ENCODE measurements around the gene RUNX3.

DNA sequence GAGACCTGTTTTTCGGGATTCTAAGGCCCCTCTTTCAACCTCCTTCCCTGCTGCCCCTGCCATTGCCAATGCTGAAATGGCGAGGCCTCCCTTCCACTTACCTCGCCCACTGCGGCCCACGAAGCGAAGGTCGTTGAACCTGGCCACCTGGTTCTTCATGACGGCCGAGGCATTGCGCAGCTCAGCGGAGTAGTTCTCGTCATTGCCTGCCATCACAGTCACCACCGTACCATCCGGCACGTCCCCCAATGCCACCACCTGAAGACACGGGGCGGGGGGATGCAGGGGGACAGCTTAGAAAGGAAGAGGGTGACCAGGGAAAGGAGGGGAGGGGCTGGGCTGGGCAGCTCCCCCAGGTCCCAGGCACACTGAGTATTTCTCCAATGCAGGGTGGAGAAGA, 2.6 kb downstream of the RUNX3 start:
- TF ChIP-seq, protein P1, sequence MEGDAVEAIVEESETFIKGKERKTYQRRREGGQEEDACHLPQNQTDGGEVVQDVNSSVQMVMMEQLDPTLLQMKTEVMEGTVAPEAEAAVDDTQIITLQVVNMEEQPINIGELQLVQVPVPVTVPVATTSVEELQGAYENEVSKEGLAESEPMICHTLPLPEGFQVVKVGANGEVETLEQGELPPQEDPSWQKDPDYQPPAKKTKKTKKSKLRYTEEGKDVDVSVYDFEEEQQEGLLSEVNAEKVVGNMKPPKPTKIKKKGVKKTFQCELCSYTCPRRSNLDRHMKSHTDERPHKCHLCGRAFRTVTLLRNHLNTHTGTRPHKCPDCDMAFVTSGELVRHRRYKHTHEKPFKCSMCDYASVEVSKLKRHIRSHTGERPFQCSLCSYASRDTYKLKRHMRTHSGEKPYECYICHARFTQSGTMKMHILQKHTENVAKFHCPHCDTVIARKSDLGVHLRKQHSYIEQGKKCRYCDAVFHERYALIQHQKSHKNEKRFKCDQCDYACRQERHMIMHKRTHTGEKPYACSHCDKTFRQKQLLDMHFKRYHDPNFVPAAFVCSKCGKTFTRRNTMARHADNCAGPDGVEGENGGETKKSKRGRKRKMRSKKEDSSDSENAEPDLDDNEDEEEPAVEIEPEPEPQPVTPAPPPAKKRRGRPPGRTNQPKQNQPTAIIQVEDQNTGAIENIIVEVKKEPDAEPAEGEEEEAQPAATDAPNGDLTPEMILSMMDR (IDR thresholded peaks at IDR 0.05; ENCODE audit: low read length) = no peak
- no peak for TF ChIP-seq EZH2 (optimal IDR thresholded peaks at IDR 0.05; ENCODE audit: low read depth, low read length)
